ENCODE measurements around the gene PSMB4.

DNA sequence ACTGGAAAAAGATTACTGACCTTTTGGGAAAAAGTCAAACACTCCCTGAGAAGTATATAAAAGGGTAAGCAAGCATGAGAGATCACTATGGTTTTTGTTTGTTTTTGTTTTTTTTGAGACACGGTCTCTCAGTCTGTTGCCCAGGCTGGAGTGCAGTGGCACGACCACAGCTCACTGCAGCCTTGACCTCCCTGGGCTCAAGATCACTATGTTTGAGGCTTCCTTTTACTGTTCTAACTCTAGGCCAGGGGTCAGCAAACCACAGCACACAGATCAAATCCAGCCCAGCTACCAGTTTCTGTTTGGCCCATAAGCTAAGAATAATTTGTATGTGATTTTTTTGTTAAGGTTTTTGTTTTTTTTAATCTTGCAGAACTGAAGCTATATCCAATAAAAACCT is 25.7 kb downstream of the PSMB4 start:
- no peak for TF ChIP-seq EZH2phosphoT487 (conservative IDR thresholded peaks at IDR 0.05; ENCODE audit: low read length)
- TF ChIP-seq, protein P1, sequence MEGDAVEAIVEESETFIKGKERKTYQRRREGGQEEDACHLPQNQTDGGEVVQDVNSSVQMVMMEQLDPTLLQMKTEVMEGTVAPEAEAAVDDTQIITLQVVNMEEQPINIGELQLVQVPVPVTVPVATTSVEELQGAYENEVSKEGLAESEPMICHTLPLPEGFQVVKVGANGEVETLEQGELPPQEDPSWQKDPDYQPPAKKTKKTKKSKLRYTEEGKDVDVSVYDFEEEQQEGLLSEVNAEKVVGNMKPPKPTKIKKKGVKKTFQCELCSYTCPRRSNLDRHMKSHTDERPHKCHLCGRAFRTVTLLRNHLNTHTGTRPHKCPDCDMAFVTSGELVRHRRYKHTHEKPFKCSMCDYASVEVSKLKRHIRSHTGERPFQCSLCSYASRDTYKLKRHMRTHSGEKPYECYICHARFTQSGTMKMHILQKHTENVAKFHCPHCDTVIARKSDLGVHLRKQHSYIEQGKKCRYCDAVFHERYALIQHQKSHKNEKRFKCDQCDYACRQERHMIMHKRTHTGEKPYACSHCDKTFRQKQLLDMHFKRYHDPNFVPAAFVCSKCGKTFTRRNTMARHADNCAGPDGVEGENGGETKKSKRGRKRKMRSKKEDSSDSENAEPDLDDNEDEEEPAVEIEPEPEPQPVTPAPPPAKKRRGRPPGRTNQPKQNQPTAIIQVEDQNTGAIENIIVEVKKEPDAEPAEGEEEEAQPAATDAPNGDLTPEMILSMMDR (IDR thresholded peaks at IDR 0.05; ENCODE audit: insufficient read depth, low read length, poor library complexity, severe bottlenecking): no peak

Data from SU-DHL-6 (cell line).